Brain microvascular endothelial cell (primary cell): Measurements from ENCODE around the gene PPP2R1B.

Experiments used
- DNase-seq: peaks from one replicate; pipeline ENCODE4 v3.0.0-alpha.2; 2020
- H3K27ac ChIP-seq: fragments of 250-450 bp; sonication (Bioruptor Pico); 2 replicates; pipeline ENCODE4 v1.5.1; 2020; ENCODE audit warnings: mild to moderate bottlenecking, moderate library complexity
- H3K27me3 ChIP-seq: fragments of 250-450 bp; sonication (Bioruptor Pico); replicated peaks from 2 replicates; pipeline ENCODE4 v1.5.1; 2020; ENCODE audit warnings: mild to moderate bottlenecking
- H3K36me3 ChIP-seq: fragments of 250-450 bp; sonication (Bioruptor Pico); replicated peaks from 2 replicates; pipeline ENCODE4 v1.5.1; 2020; ENCODE audit warnings: mild to moderate bottlenecking
- H3K4me3 ChIP-seq: 2 replicates; pipeline ENCODE4 v1.5.1; 2011; ENCODE audit warnings: low read depth, mild to moderate bottlenecking, control low read depth, low read length, moderate library complexity
- in situ Hi-C: cut with HindIII; loops from 2 replicates; pipeline ENCODE4 v1.10.0; 2017; ENCODE audit warnings: low sequenced_read_pairs, low pct_ligation_motif_present
- TF ChIP-seq, protein P1 (sequence below): IDR thresholded peaks from 2 replicates; pipeline ENCODE4 v1.5.1; 2011; ENCODE audit warnings: low read depth, mild to moderate bottlenecking, moderate library complexity, low read length, control low read depth, inconsistent platforms; ENCODE audit errors: missing control alignments

Gene PPP2R1B

DNA sequence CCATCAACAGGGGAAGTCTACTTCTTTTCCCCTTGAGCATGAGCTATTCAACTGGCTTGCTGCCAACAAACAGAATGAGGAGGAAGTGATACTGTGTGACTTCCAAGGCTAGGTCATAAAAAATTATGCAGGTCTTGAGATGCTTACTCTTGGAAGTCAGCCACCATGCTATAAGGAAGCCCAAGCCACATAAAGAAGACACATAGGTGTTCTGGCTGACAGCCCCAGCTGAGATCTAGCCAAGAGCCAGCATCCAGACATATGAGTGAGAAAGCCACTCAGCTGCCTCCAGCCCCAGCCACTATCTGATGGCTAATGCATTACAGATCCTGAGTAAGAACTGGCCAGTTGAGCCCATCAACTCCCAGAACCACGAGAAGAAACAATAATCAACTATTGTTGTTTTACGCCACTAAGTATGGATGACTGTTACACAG, 31.0 kb upstream of the PPP2R1B start:
- Histone ChIP-seq H3K36me3 (no peaks in the 10 kb centered on the region), H3K27me3 (no peaks in the 10 kb centered on the region), H3K4me3 (no peak overlapping the region), H3K27ac (no peak overlapping the region)
- DNase-seq = no peak
- in situ Hi-C loops = no loop called here
- TF ChIP-seq, protein P1, sequence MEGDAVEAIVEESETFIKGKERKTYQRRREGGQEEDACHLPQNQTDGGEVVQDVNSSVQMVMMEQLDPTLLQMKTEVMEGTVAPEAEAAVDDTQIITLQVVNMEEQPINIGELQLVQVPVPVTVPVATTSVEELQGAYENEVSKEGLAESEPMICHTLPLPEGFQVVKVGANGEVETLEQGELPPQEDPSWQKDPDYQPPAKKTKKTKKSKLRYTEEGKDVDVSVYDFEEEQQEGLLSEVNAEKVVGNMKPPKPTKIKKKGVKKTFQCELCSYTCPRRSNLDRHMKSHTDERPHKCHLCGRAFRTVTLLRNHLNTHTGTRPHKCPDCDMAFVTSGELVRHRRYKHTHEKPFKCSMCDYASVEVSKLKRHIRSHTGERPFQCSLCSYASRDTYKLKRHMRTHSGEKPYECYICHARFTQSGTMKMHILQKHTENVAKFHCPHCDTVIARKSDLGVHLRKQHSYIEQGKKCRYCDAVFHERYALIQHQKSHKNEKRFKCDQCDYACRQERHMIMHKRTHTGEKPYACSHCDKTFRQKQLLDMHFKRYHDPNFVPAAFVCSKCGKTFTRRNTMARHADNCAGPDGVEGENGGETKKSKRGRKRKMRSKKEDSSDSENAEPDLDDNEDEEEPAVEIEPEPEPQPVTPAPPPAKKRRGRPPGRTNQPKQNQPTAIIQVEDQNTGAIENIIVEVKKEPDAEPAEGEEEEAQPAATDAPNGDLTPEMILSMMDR = no peak

DNA sequence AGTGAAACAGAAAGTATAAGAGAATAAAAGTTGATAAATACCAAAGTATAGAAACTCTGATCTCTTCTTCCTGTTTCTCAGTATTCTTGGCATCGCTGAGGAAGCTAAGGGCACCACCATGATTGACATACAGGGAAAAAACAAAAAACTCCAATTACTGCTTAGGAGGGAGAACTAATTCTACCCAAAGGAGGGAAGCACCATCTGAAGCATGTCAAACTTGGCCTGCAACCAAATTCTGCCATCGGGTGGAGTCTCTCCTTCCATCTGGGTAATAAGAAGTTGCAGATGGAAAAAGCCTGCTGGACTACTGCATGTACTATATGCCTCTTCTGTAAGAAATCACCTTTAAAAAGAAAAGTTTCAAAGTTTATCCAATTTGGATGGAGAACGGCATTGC, 30.5 kb upstream of the PPP2R1B start:
- H3K4me3 ChIP-seq = no peak overlapping the region
- in situ Hi-C loops = no loop called here
- H3K27me3 ChIP-seq = no peaks in the 10 kb centered on the region
- no peaks in the 10 kb centered on the region for H3K36me3 ChIP-seq
- no peak for DNase-seq
- TF ChIP-seq, protein P1 = no peak
- H3K27ac ChIP-seq = no peak overlapping the region

DNA sequence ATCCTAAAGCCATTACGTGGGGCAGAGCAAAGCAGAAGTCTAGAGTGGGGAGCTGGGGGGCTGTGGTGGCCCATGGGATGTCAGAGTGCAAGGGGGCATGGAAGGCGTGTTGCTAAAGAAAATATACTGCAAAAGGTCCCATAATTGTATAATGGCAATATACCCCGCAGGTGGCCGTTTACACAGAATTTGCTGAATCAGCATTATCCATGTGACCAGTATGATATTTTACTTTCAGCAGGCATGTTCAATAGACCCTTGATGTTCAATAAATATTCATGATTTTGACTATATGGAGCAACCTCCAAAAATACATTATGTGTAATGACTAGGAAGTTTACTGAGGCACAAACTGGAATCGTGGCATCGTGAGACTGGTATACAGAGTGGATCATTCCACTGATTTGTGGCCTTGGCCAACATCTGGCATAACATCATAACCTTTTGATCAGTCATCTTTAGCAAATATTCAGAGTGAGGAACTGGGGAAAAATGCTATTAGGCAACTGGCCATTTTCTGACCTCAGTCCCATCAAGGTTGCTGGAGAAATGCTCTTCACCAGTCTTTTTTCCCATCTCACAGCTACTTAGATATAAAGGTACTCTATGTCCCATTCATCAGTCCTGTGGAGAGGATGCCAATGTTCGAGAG, 29.3 kb upstream of the PPP2R1B start:
- in situ Hi-C loops = no loop called here
- Histone ChIP-seq H3K27ac (no peak overlapping the region), H3K36me3 (no peaks in the 10 kb centered on the region), H3K27me3 (no peaks in the 10 kb centered on the region), H3K4me3 (no peak overlapping the region)
- TF ChIP-seq, protein P1 = no peak
- DNase-seq = no peak

DNA sequence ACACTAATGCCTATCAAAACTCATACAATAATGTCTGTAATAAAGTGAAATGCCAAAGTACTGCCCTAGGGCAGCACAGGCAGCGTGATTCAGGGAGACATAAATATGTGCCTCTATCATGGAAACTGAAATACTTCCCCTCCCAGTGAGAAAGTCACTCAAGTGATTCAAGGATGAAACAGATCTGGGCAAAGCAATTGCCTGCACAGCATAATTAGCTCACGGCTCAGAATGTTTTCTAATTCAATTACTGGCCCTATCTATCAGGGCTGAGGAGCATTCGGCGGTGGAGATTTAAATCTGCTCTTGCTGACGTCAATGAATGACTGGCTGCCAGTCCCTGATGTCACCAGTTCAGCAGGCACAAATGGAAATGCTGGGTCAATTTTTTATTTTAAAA, 27.7 kb upstream of the PPP2R1B start:
- in situ Hi-C loops = no loop called here
- no peaks in the 10 kb centered on the region for H3K27me3 ChIP-seq
- TF ChIP-seq, protein P1 = no peak
- H3K4me3 ChIP-seq = no peak overlapping the region
- no peak overlapping the region for H3K27ac ChIP-seq
- DNase-seq = peak; percentile 16
- no peaks in the 10 kb centered on the region for H3K36me3 ChIP-seq

DNA sequence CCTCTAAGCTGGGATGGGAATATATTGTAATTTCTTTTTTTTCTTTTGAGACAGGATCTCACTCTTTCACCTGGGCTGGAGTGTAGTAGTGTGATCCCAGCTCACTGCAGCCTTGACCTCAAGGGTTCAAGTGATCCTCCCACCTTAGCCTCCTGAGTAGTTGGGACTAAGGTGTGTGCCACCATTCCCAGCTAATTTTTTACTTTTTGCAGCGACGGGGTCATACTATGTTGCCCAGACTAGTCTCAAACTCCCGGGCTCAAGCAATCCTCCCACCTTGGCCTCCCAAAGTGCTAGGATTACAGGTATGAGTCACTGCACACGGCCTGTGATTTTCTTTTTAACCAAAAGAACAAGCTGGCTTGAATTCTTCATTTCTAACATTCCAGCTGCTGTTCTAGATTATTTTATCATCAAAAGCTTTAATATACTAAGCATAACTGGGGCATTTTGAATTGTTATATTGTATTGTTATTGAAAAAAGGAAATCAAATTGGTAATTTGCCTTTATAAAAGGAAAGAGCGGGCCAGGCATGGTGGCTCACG, 26.8 kb upstream of the PPP2R1B start:
- TF ChIP-seq, protein P1 = no peak
- Histone ChIP-seq H3K27ac (no peak overlapping the region), H3K27me3 (no peaks in the 10 kb centered on the region), H3K36me3 (no peaks in the 10 kb centered on the region), H3K4me3 (no peak overlapping the region)
- DNase-seq = no peak
- in situ Hi-C loops = no loop called here

DNA sequence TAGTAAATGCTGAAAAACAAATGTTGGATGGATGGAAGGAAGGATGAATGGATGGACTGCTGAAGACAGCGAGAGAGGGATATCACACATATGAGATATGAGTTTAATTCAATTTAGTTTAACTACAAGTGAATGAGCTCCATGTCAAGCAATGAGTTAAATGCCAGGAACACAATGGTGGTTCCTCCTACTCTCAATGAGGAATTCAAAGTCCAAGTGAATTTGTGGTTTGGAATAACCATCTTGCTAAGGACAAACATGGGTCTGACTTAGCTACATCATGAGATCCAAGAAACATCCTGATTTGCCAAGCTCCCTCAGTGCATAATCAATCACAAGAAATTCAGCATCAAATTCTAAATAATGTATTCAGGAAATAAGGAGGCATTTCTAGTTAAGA, 26.1 kb upstream of the PPP2R1B start:
- H3K27ac ChIP-seq = no peak overlapping the region
- in situ Hi-C loops = no loop called here
- DNase-seq = no peak

More for the DNA sequence above, 26.1 kb upstream of the PPP2R1B start:
- TF ChIP-seq, protein P1 = no peak
- Histone ChIP-seq H3K27me3 (no peaks in the 10 kb centered on the region), H3K4me3 (no peak overlapping the region), H3K36me3 (no peaks in the 10 kb centered on the region)
